IMR-90 (cell line): Measurements from ENCODE around the gene NTRK2. TPM values are rescaled to one million over a fixed set of nuclear protein-coding genes. Genes with fewer than 3 reads are reported as not detected.

Experiments
- ATAC-seq: fragments of 200-7000 bp; cut with Tn5 transposase; 2 replicates; pipeline ENCODE4 v1.9.1; 2020; ENCODE audit warnings: low read depth, mild to moderate bottlenecking, moderate library complexity
- BruUV-seq: library from RNA; stranded (reverse); fragments of 400-500 nt; replicated peaks from 2 replicates; lab custom pipeline; 2021; lab: Mats Ljungman, UMichigan
- CTCF ChIA-PET: fragments of 300-600 bp; formaldehyde crosslinking; extraction: SDS; loops from one replicate; lab custom pipeline; 2021; ENCODE audit warnings: antibody characterized with exemption; lab: Yijun Ruan, JAX
- POLR2A ChIA-PET: fragments of 300-600 bp; sonication (Branson Sonifier 250); formaldehyde crosslinking; loops from one replicate; lab custom pipeline; 2022; ENCODE audit warnings: antibody characterized with exemption; ENCODE audit not compliant: unreplicated experiment; lab: Charles Lee
- DNase-seq: peaks from one replicate; pipeline ENCODE4 v3.0.0; 2013
- H2AFZ ChIP-seq: replicated peaks from 2 replicates; pipeline ENCODE3; 2013; ENCODE audit warnings: low read length, mild to moderate bottlenecking; ENCODE audit not compliant: poor library complexity
- H2AK5ac ChIP-seq: 2 replicates; pipeline ENCODE4 v1.6.1; 2013; ENCODE audit warnings: low read depth, low read length, inconsistent platforms
- H2AK9ac ChIP-seq: replicated peaks from 2 replicates; pipeline ENCODE3; 2013; ENCODE audit warnings: mild to moderate bottlenecking, low read depth, low read length, moderate library complexity; ENCODE audit not compliant: poor library complexity
- H2BK120ac ChIP-seq: 2 replicates; pipeline ENCODE4 v1.6.1; 2013; ENCODE audit warnings: low read depth, low read length, inconsistent platforms
- H2BK15ac ChIP-seq: 3 replicates; pipeline ENCODE4 v1.6.1; 2013; ENCODE audit warnings: low read depth, low read length, inconsistent platforms
- H2BK20ac ChIP-seq: 2 replicates; pipeline ENCODE4 v1.6.1; 2013; ENCODE audit warnings: low read depth, mild to moderate bottlenecking, inconsistent platforms, low read length, moderate library complexity
- H2BK5ac ChIP-seq: 2 replicates; pipeline ENCODE4 v1.6.1; 2013; ENCODE audit warnings: mild to moderate bottlenecking, low read depth, low read length, inconsistent platforms; ENCODE audit not compliant: poor library complexity, severe bottlenecking
- H3K14ac ChIP-seq: replicated peaks from 2 replicates; pipeline ENCODE4 v1.6.1; 2013; ENCODE audit warnings: low read depth, low read length, inconsistent platforms
- H3K18ac ChIP-seq: 2 replicates; pipeline ENCODE4 v1.6.1; 2013; ENCODE audit warnings: low read depth, low read length, control low read depth
- H3K23ac ChIP-seq: 2 replicates; pipeline ENCODE4 v1.6.1; 2013; ENCODE audit warnings: low read depth, low read length, inconsistent platforms
- H3K27ac ChIP-seq: 2 replicates; pipeline ENCODE4 v1.5.1; 2013; ENCODE audit warnings: mild to moderate bottlenecking, control low read depth, low read length; ENCODE audit not compliant: insufficient read depth
- H3K27me3 ChIP-seq: 2 replicates; pipeline ENCODE4 v1.6.1; 2013; ENCODE audit warnings: low read length; ENCODE audit not compliant: control insufficient read depth, insufficient read depth
- H3K36me3 ChIP-seq: 2 replicates; pipeline ENCODE4 v1.6.1; 2013; ENCODE audit warnings: low read length, mixed read lengths; ENCODE audit not compliant: control insufficient read depth, insufficient read depth
- H3K4ac ChIP-seq: 2 replicates; pipeline ENCODE4 v1.6.1; 2013; ENCODE audit warnings: low read depth, low read length, inconsistent platforms
- H3K4me1 ChIP-seq: 2 replicates; pipeline ENCODE4 v1.6.1; 2013; ENCODE audit warnings: low read length, mixed read lengths; ENCODE audit not compliant: control insufficient read depth, insufficient read depth
- H3K4me2 ChIP-seq: 2 replicates; pipeline ENCODE4 v1.6.1; 2013; ENCODE audit warnings: low read depth, mild to moderate bottlenecking, control low read depth, low read length, moderate library complexity
- H3K4me3 ChIP-seq: 2 replicates; pipeline ENCODE4 v1.5.1; 2013; ENCODE audit warnings: low read depth, mild to moderate bottlenecking, control low read depth, low read length, moderate library complexity; ENCODE audit not compliant: insufficient read depth
- H3K56ac ChIP-seq: 2 replicates; pipeline ENCODE4 v1.6.1; 2013; ENCODE audit warnings: low read length, inconsistent platforms; ENCODE audit not compliant: insufficient read depth; ENCODE audit errors: extremely low read depth
- H3K79me1 ChIP-seq, 2 experiments: 2 replicates each; pipeline ENCODE4 v1.6.1; 2013; ENCODE audit warnings: low read length in 2 of 2, inconsistent platforms in 1 of 2, low read depth in 1 of 2
- H3K9ac ChIP-seq: 2 replicates; pipeline ENCODE4 v1.6.1; 2013; ENCODE audit warnings: low read depth, low read length, control low read depth
- H3K9me1 ChIP-seq: 2 replicates; pipeline ENCODE4 v1.6.1; 2013; ENCODE audit warnings: low read length, inconsistent platforms; ENCODE audit not compliant: insufficient read depth
- H3K9me3 ChIP-seq: 2 replicates; pipeline ENCODE4 v1.6.1; 2013; ENCODE audit warnings: low read length; ENCODE audit not compliant: control insufficient read depth, insufficient read depth
- H4K20me1 ChIP-seq: 2 replicates; pipeline ENCODE4 v1.6.1; 2013; ENCODE audit warnings: low read length, inconsistent platforms; ENCODE audit not compliant: insufficient read depth
- H4K5ac ChIP-seq: 2 replicates; pipeline ENCODE4 v1.6.1; 2013; ENCODE audit warnings: mild to moderate bottlenecking, low read depth, low read length, control low read depth
- H4K8ac ChIP-seq, 2 experiments: 2 replicates each; pipeline ENCODE4 v1.6.1; 2013; ENCODE audit warnings: low read depth in 2 of 2, low read length in 2 of 2, control low read depth in 1 of 2, inconsistent platforms in 1 of 2
- H4K91ac ChIP-seq: 2 replicates; pipeline ENCODE4 v1.6.1; 2013; ENCODE audit warnings: low read depth, low read length, inconsistent platforms; ENCODE audit not compliant: insufficient read depth
- BHLHE40 ChIP-seq: fragments of 150-350 bp; IDR thresholded peaks from 2 replicates; pipeline ENCODE4 v1.6.1; 2016; ENCODE audit warnings: mild to moderate bottlenecking, low read depth, low read length
- CEBPB ChIP-seq: IDR thresholded peaks from 2 replicates; pipeline ENCODE4 v1.6.1; 2012; ENCODE audit warnings: low read depth, low read length, improper control_type of control experiment
- CHD1 ChIP-seq: IDR thresholded peaks from 2 replicates; pipeline ENCODE4 v1.6.1; 2012; ENCODE audit warnings: low read depth, low read length, improper control_type of control experiment
- MAFK ChIP-seq: IDR thresholded peaks from 2 replicates; pipeline ENCODE4 v1.6.1; 2012; ENCODE audit warnings: low read depth, low read length, improper control_type of control experiment
- POLR2A ChIP-seq: IDR thresholded peaks from 2 replicates; pipeline ENCODE4 v1.6.1; 2012; ENCODE audit warnings: mild to moderate bottlenecking, low read depth, low read length
- RCOR1 ChIP-seq: IDR thresholded peaks from 2 replicates; pipeline ENCODE4 v1.6.1; 2012; ENCODE audit warnings: mild to moderate bottlenecking, low read length, improper control_type of control experiment; ENCODE audit not compliant: insufficient replicate concordance
- RFX5 ChIP-seq: IDR thresholded peaks from 2 replicates; pipeline ENCODE4 v1.8.0; 2012; ENCODE audit warnings: low read depth, mild to moderate bottlenecking, low read length, moderate library complexity
- SMC3 ChIP-seq: fragments of 150-350 bp; IDR thresholded peaks from 2 replicates; pipeline ENCODE4 v1.6.1; 2016; ENCODE audit warnings: low read depth, mild to moderate bottlenecking, antibody characterized with exemption, low read length, moderate library complexity
- WGBS, 2 experiments: methylation state at CpG; one replicate each; pipeline versions ENCODE4 v1.1.5 to v1.1.7; 2013; ENCODE audit warnings: missing lambda C conversion rate in 2 of 2; ENCODE audit not compliant: insufficient read length in 1 of 2; ENCODE audit errors: extremely low coverage in 2 of 2; 5-methylcytosine and 5-hydroxymethylcytosine counted together
- dilution Hi-C: fragments of 300-500 bp; cut with HindIII; formaldehyde crosslinking; loops from one replicate; pipeline ENCODE4 v1.14.3; 2018; ENCODE audit warnings: low sequenced_read_pairs; ENCODE audit not compliant: unreplicated experiment
- in situ Hi-C: fragments of 300-500 bp; cut with MboI; formaldehyde crosslinking; loops from 3 replicates; pipeline ENCODE4 v1.14.3; 2019; ENCODE audit warnings: low sequenced_read_pairs, inconsistent platforms, mixed read lengths
- intact Hi-C: fragments of 100-400 bp; cut with micrococcal nuclease; formaldehyde crosslinking; loops from 2 replicates; pipeline ENCODE4 v1.10.0; 2022
- polyA plus RNA-seq, 3 experiments: library from polyadenylated mRNA; depleted of rRNA; stranded (reverse); fragments of >200 nt; gene quantifications; 2 replicates each; pipeline ENCODE4 v1.2.3, GENCODE V29; 2012; ENCODE audit warnings: low replicate concordance in 1 of 3
- total RNA-seq: library from RNA; depleted of rRNA; stranded (reverse); fragments of >200 nt; gene quantifications from 2 replicates; pipeline ENCODE4 v1.2.3, GENCODE V29; 2012

NTRK2 gene
- total and polyA plus RNA-seq, 2 of the 4 experiments (the other 2 are of a cell fraction), result under 0.01 to 0.02 TPM

GRCh38 chr9:84990850-84991513 is 321.5 kb downstream of the NTRK2 start:
- DNase-seq, result no peak
- Histone ChIP-seq H3K27ac (no peak overlapping the region), H3K9me1 (no peaks in the 10 kb centered on the region), H4K91ac (no peak overlapping the region), H2AK5ac (no peak overlapping the region), H2AFZ (no peak overlapping the region), H3K23ac (no peak overlapping the region), H3K27me3 (no peaks in the 10 kb centered on the region), H2BK20ac (no peak overlapping the region), H3K36me3 (no peaks in the 10 kb centered on the region), H2AK9ac (no peak overlapping the region), H3K14ac (no peak overlapping the region), H3K4ac (no peak overlapping the region), H2BK120ac (no peak overlapping the region), H2BK15ac (no peak overlapping the region), H2BK5ac (no peak overlapping the region), H3K4me3 (no peak overlapping the region), H4K8ac (no peak overlapping the region), H4K5ac (no peak overlapping the region), H3K79me1 (no peaks in the 10 kb centered on the region), H3K9me3 (peaks cover 16% of the 10 kb centered on the region; the same call in 1 of the 2 replicates), H3K4me1 (no peaks in the 10 kb centered on the region), H4K20me1 (no peaks in the 10 kb centered on the region), H3K9ac (no peak overlapping the region), H3K56ac (no peak overlapping the region), H3K4me2 (no peak overlapping the region), H3K18ac (no peak overlapping the region)
- dilution Hi-C loops, result no loop called here
- WGBS, 2 experiments, result 87% methylated on average over 3 of the region's 13 CpGs; no CpG with 5 or more reads in 1 of the 2 experiments
- ChIA-PET POLR2A (no interaction called here), CTCF (no interaction called here)
- intact Hi-C loops, result no loop called here
- no TSS peak for BruUV-seq
- TF ChIP-seq BHLHE40, result no peak
- TF ChIP-seq SMC3, result no peak
- no peak for TF ChIP-seq RCOR1
- no peak for TF ChIP-seq MAFK
- TF ChIP-seq CHD1, result no peak
- no peak for TF ChIP-seq RFX5
- no peak for TF ChIP-seq CEBPB
- no peak for TF ChIP-seq POLR2A
- no peak for ATAC-seq
- in situ Hi-C loops, result no loop called here
